Measurements from ENCODE around the gene AGBL3.

DNA sequence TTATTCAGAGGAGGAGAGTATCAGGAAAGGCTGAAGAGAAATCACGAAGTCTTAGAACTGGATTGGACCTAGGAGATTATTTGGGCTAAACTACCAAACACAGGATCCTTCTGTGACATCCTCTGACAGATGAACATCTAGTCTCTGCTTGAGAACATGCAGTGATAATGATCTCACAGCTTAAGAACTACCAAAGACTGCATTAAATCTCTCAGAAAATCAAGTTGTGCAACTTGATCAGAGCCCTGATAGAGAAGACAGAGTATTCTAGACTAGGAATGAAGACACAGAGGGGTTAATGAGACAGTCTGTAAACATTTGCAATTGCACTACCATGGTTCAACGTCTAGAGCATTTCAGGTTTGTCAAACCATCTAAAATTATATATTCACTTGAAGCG lies 37.1 kb upstream of the AGBL3 start:
- TF ChIP-seq, protein P1, sequence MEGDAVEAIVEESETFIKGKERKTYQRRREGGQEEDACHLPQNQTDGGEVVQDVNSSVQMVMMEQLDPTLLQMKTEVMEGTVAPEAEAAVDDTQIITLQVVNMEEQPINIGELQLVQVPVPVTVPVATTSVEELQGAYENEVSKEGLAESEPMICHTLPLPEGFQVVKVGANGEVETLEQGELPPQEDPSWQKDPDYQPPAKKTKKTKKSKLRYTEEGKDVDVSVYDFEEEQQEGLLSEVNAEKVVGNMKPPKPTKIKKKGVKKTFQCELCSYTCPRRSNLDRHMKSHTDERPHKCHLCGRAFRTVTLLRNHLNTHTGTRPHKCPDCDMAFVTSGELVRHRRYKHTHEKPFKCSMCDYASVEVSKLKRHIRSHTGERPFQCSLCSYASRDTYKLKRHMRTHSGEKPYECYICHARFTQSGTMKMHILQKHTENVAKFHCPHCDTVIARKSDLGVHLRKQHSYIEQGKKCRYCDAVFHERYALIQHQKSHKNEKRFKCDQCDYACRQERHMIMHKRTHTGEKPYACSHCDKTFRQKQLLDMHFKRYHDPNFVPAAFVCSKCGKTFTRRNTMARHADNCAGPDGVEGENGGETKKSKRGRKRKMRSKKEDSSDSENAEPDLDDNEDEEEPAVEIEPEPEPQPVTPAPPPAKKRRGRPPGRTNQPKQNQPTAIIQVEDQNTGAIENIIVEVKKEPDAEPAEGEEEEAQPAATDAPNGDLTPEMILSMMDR (IDR thresholded peaks at IDR 0.05) = no peak
- TF ChIP-seq EP300 (IDR thresholded peaks at IDR 0.05) = no peak

Data from esophagus muscularis mucosa (tissue), 3 donors.